Left renal pelvis (tissue), 4 donors: ENCODE results near the gene ATRNL1. TPM values are rescaled to one million over a fixed set of nuclear protein-coding genes. Genes with fewer than 3 reads are reported as not detected.
"Not testable (repeated sequence)": the region's sequence is repeated elsewhere in the genome, so short reads cannot be mapped to it uniquely, and the experiment has no call there.

Source experiments
- DNase-seq, 4 donors: peaks; one replicate each; pipeline ENCODE4 v3.0.0-alpha.2; 2013; ENCODE audit warnings: low read depth in 4 of 4, low spot score in 3 of 4
- polyA plus RNA-seq, 4 donors: library from polyadenylated mRNA; unstranded; fragments of 120-200 nt; gene quantifications; one replicate each; pipeline ENCODE4 v1.2.1, GENCODE V29; 2013; ENCODE audit not compliant: insufficient read length in 4 of 4

ATRNL1 gene
- polyA plus RNA-seq, 4 donors: 20.9 to 38.8 (median 26.8) TPM

- DNase-seq: no peak
These were observed 634.0 kb downstream of the ATRNL1 start for GRCh38 chr10:115727129-115727528.

- DNase-seq: no peak
These were observed 650.9 kb downstream of the ATRNL1 start for GRCh38 chr10:115744089-115744488.

DNA sequence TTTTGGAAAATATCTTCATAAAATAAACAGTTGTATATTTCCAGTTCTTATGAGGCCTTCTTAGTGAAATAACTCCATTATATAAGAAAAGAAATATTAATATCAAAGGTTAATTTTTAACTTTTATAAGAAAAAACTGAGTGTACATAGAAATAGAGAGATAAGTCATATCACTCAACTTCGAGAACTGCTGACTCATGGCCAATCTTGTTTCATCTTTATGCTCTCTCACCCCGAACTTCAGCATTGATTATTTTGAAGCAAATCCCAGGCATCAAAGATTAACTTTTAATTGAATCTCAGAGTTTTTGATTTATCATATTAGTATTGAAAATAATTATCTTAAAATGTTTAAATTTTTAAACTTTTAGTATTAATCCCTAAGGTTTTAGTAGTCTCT, 652.8 kb downstream of the ATRNL1 start:
- no peak for DNase-seq

- DNase-seq: no peak
These were observed 654.6 kb downstream of the ATRNL1 start for GRCh38 chr10:115747811-115748210.

- not testable (repeated sequence) for DNase-seq
These were observed 665.3 kb downstream of the ATRNL1 start for GRCh38 chr10:115758488-115758887.

GRCh38 chr10:115760131-115760530, 667.0 kb downstream of the ATRNL1 start:
- DNase-seq: no peak

- DNase-seq: no peak
These were observed 668.0 kb downstream of the ATRNL1 start for GRCh38 chr10:115761166-115761565.

GRCh38 chr10:115762029-115762428, 668.9 kb downstream of the ATRNL1 start:
- DNase-seq: no peak

DNA sequence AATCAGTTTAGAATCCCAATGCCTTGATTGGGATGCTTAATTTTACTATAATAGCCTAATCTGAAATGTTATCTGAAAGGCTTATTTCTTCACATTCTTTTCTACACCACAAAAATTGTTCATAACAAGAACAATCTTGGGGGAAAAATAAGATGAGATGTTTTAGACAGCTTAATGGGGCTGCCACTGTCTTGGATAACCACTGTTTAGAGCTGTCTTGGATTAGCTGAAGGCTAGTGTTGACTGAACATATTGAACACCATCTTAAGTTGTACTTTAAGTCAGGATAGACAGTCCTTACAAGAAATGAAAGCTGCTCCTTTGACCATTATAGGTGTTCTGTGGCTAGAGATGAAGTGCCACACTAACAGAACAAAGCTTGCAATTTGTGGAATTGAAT, 678.6 kb downstream of the ATRNL1 start:
- DNase-seq: no peak

- DNase-seq: no peak
These were observed 679.4 kb downstream of the ATRNL1 start for GRCh38 chr10:115772606-115773005.

- no peak for DNase-seq
These were observed 680.7 kb downstream of the ATRNL1 start for GRCh38 chr10:115773832-115774231.

GRCh38 chr10:115774721-115775120, 681.6 kb downstream of the ATRNL1 start:
- no peak for DNase-seq

GRCh38 chr10:115777646-115778045, 684.5 kb downstream of the ATRNL1 start:
- DNase-seq: no peak

GRCh38 chr10:115790220-115790619, 697.1 kb downstream of the ATRNL1 start:
- no peak for DNase-seq

DNA sequence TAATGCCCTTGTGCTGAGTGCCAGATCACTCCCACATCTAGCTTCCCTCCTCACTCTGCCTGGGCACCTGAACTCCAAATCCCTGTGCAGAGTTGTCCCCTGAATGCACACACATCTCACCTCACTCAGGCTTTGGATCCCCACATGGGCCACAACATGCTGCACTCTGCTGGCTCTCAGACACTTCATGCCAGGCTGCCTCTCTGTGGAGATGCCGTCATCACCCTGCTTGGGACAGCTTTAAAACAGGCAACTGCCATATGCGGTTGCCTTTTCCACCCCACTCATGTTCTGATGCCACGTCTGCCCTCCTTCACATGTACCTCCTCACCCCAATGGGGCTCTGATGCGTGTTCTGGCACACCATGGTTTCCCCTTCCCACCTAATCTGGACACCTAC, 702.8 kb downstream of the ATRNL1 start:
- DNase-seq: no peak

DNA sequence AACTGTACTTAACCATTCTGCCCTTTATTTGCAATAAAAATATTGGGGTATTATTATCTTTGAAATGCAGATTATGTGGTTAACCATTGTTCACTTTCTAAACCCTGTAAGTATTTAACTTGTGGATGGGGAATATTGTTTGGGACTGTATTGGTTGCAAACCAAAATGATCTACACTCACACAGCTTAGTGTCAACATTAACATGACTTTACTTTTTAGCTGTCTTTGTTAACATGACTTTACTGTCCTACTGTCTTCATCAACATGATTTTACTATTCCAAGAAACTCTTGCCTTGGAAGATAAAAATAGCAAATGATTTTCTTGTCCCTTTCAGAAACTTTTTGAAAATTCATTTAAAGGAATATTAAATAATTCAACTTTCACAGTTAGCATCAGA, 708.3 kb downstream of the ATRNL1 start:
- no peak for DNase-seq

DNA sequence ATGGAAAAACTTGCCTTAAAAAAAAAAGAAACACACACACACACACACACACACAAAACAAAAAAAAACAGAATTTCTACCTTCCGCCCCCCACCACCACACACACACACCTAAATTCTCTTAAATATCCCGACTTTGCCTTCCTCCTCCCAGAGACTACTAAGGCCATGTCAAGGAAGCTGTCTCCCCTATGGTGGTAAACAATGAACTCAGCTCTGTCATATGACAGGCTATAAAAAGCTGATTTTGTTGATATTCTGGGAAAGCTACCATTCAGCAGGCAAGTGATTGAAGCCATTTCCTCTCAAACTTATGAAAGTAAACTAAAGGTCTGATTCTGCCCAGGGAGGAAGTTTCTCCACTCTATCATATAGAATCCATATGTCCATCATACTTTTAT, 708.8 kb downstream of the ATRNL1 start:
- no peak for DNase-seq

- no peak for DNase-seq
These were observed 709.7 kb downstream of the ATRNL1 start for GRCh38 chr10:115802911-115803310.

GRCh38 chr10:115814542-115814941, 721.4 kb downstream of the ATRNL1 start:
- DNase-seq: no peak

DNA sequence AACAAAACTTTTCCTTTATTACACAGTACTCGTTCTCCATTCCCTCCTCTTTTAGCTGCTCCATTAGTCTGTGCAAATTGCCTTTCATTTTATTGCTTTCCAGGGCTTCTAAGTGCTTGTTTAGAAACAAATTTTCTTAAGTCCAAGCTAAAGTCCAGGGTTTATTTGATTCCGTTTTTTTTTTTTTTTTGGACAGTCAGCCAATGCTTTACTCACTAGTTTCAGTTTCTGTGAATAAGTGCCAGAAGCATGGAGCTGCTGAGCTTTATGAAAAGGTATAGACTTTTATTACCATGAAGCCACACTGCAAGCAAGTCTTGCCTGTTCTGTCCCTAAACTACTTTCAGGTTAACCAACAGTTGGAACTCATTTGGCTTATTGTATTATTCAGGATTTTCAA, 724.8 kb downstream of the ATRNL1 start:
- DNase-seq: no peak

DNA sequence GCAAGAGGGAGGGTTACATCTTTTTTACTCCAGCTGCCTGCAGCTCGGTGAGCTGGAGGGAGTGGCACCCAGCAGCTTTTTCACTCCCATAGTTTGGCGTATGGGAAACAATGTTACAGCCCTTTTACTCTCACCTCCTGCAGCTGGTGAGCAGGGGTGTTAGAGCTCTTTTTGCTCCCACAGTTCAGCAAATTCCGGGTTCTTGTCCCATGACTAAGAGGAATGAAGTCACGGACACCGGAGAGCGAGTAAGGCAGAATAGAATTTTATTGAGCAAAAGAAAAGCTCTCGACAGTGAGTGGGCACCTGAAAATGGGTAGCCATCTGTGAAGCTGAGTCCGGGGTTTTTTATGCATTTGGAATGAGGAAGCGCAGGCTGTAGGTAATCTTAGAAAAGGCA, 733.2 kb downstream of the ATRNL1 start:
- DNase-seq: no peak

- DNase-seq: no peak
These were observed 734.3 kb downstream of the ATRNL1 start for GRCh38 chr10:115827231-115828009.

DNA sequence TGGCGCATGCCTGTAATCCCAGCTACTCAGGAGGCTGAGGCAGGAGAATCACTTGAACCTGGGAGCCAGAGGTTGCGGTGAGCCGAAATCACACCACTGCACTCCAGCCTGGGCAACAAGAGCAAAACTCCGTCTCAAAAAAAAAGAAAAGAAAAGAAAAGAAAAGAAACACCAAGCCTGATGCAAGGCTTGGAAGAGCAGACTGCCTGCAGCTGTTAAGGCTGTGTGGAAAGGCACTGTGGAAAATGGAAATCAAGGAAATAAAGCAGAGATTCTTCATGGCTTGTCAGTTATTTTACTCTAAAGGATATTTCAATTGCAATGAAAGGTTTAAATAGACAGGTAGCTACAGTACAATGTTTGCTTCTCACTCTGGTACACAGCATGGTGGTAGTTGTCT, 735.0 kb downstream of the ATRNL1 start:
- not testable (repeated sequence) for DNase-seq
